ENCODE measurements around the gene GPHB5. TPM values are rescaled to one million over a fixed set of nuclear protein-coding genes. Genes with fewer than 3 reads are reported as not detected.

Gene GPHB5
- total RNA-seq, 1 experiment from 2014 or later, result not detected

GRCh38 chr14:63344336-63344735 is 25.6 kb upstream of the GPHB5 start:
- Histone ChIP-seq H3K4me1 (replicated peaks; ENCODE audit: insufficient read depth) (no peaks in the 10 kb centered on the region), H3K27me3 (ENCODE audit: insufficient read depth, low read depth) (no peaks in the 10 kb centered on the region), H3K4me2 (no peak overlapping the region), H3K27ac (no peak overlapping the region), H3K9me3 (ENCODE audit: insufficient read depth, low read depth) (no peaks in the 10 kb centered on the region), H2AFZ (no peak overlapping the region), H3K9me2 (ENCODE audit: insufficient read depth) (no peaks in the 10 kb centered on the region), H3K4me3 (no peak overlapping the region), H3F3A (ENCODE audit: insufficient read depth, low read depth) (no peaks in the 10 kb centered on the region), H3K36me3 (ENCODE audit: low read depth) (no peaks in the 10 kb centered on the region), H3K79me2 (ENCODE audit: low read depth) (no peaks in the 10 kb centered on the region), H4K20me1 (ENCODE audit: insufficient read depth) (no peaks in the 10 kb centered on the region)
- no TSS peak for BruUV-seq (replicated peaks)
- DNase-seq, result no peak
- ChIA-PET CTCF (no interaction called here), POLR2A (ENCODE audit: unreplicated experiment) (no interaction called here)
- no peak for TF ChIP-seq EZH2 (IDR thresholded peaks at IDR 0.05; ENCODE audit: low read depth)
- TF ChIP-seq CTCF (conservative IDR thresholded peaks at IDR 0.05), result no peak
- intact Hi-C loops (cut with micrococcal nuclease; ENCODE audit: unreplicated experiment), result no loop called here

DNA sequence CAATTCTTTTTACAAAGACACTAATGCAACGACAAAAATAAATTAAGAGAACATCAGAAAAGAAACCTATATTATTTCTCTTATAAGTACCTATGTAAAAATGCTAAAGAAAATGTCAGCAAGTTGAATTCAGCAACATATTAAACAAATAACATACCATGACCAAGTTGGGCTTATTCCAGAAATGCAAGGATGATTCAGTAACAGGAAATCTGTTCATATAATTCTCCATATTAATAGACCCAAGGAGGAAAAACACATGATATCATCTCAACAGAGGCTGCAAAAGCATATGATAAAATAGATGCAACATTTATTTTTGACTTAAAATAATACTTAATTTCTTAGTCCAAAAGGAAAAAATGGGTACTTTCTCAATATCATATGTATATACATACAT is 25.1 kb upstream of the GPHB5 start:
- H4K20me1 ChIP-seq (ENCODE audit: insufficient read depth), result no peaks in the 10 kb centered on the region
- intact Hi-C loops (cut with micrococcal nuclease; ENCODE audit: unreplicated experiment), result no loop called here
- H3K4me2 ChIP-seq, result no peak overlapping the region
- H3K4me1 ChIP-seq (replicated peaks; ENCODE audit: insufficient read depth), result no peaks in the 10 kb centered on the region
- H3K9me2 ChIP-seq (ENCODE audit: insufficient read depth), result no peaks in the 10 kb centered on the region
- no peak for TF ChIP-seq CTCF (conservative IDR thresholded peaks at IDR 0.05)
- TF ChIP-seq EZH2 (IDR thresholded peaks at IDR 0.05; ENCODE audit: low read depth), result no peak
- H3K27ac ChIP-seq, result no peak overlapping the region
- no peak overlapping the region for H2AFZ ChIP-seq
- ChIA-PET CTCF (no interaction called here), POLR2A (ENCODE audit: unreplicated experiment) (no interaction called here)
- H3F3A ChIP-seq (ENCODE audit: insufficient read depth, low read depth), result no peaks in the 10 kb centered on the region
- H3K9me3 ChIP-seq (ENCODE audit: insufficient read depth, low read depth), result no peaks in the 10 kb centered on the region
- H3K4me3 ChIP-seq, result no peak overlapping the region
- H3K36me3 ChIP-seq (ENCODE audit: low read depth), result no peaks in the 10 kb centered on the region
- no peaks in the 10 kb centered on the region for H3K79me2 ChIP-seq (ENCODE audit: low read depth)
- no peak for DNase-seq
- H3K27me3 ChIP-seq (ENCODE audit: insufficient read depth, low read depth), result no peaks in the 10 kb centered on the region
- BruUV-seq (replicated peaks), result no TSS peak

GRCh38 chr14:63342371-63342770 is 23.6 kb upstream of the GPHB5 start:
- H3K4me3 ChIP-seq, result no peak overlapping the region
- CTCF ChIA-PET, result no interaction called here

More at GRCh38 chr14:63342371-63342770, 23.6 kb upstream of the GPHB5 start:
- no peak overlapping the region for H3K4me2 ChIP-seq
- H3K9me3 ChIP-seq (ENCODE audit: insufficient read depth, low read depth), result no peaks in the 10 kb centered on the region
- H4K20me1 ChIP-seq (ENCODE audit: insufficient read depth), result no peaks in the 10 kb centered on the region
- no peak overlapping the region for H3K27ac ChIP-seq
- no TSS peak for BruUV-seq (replicated peaks)
- TF ChIP-seq EZH2 (IDR thresholded peaks at IDR 0.05; ENCODE audit: low read depth) (no peak), CTCF (conservative IDR thresholded peaks at IDR 0.05) (no peak)
- no peak for DNase-seq
- no peaks in the 10 kb centered on the region for H3K27me3 ChIP-seq (ENCODE audit: insufficient read depth, low read depth)
- POLR2A ChIA-PET (ENCODE audit: unreplicated experiment), result no interaction called here
- no peak overlapping the region for H2AFZ ChIP-seq
- H3K9me2 ChIP-seq (ENCODE audit: insufficient read depth), result no peaks in the 10 kb centered on the region
- H3F3A ChIP-seq (ENCODE audit: insufficient read depth, low read depth), result no peaks in the 10 kb centered on the region
- intact Hi-C loops (cut with micrococcal nuclease; ENCODE audit: unreplicated experiment), result no loop called here
- H3K79me2 ChIP-seq (ENCODE audit: low read depth), result no peaks in the 10 kb centered on the region
- no peaks in the 10 kb centered on the region for H3K36me3 ChIP-seq (ENCODE audit: low read depth)
- no peaks in the 10 kb centered on the region for H3K4me1 ChIP-seq (replicated peaks; ENCODE audit: insufficient read depth)
